Measurements from ENCODE around the gene L1CAM.

Gene L1CAM

DNA sequence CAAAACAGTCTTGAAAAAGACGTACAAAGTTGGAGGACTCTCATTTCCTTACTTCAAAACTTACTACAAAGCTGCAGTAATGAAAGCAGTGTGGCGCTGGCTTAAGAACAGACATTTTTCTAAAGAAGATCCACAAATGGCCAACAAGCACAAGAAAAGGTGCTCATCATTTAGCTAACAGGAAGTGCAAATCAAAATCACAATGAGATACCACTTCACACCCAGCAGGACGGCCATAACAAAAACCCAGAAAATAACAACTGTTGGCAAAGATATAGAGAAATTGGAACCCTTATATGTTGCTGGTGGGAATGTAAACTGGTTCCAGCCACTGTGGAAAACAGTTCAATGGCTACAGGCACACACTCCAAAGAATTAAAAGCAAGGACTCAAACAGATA lies 59.0 kb downstream of the L1CAM start:
- WGBS (ENCODE audit: insufficient coverage), result no CpG with 5 or more reads among the region's 3 CpGs
- no peaks in the 10 kb centered on the region for H3K36me3 ChIP-seq (ENCODE audit: control insufficient read depth in 4 of 4, insufficient read depth in 4 of 4, low read length in 3 of 4)
- H3K9me3 ChIP-seq (ENCODE audit: control extremely low read depth in 1 of 5, control insufficient read depth in 4 of 5, insufficient read depth in 2 of 5, low read depth in 1 of 5, low read length in 4 of 5), result peaks cover 0 to 17% (median 0%) of the 10 kb centered on the region in 5 experiments
- ChIA-PET POLR2A (no interaction called here), CTCF (no interaction called here)
- no peak overlapping the region for H3K4me3 ChIP-seq (ENCODE audit: control insufficient read depth in 1 of 7, extremely low read depth in 1 of 7, insufficient read depth in 4 of 7, low read depth in 2 of 7, low read length in 6 of 7)
- DNase-seq, result no peak
- peaks cover 0 to 26% (median 15%) of the 10 kb centered on the region in 4 experiments for H3K4me1 ChIP-seq (ENCODE audit: control extremely low read depth in 1 of 4, control insufficient read depth in 4 of 4, insufficient read depth in 4 of 4, low read length in 3 of 4)
- H3K27me3 ChIP-seq (replicated peaks in 2 of 5; ENCODE audit: control insufficient read depth in 4 of 5, insufficient read depth in 5 of 5, low read length in 4 of 5), result peaks cover 0 to 70% (median 17%) of the 10 kb centered on the region in 5 experiments
- no peak overlapping the region for H3K27ac ChIP-seq (ENCODE audit: insufficient read depth in 1 of 2, low read depth in 1 of 2, low read length in 2 of 2, poor library complexity in 1 of 2, severe bottlenecking in 2 of 2)

GRCh38 chrX:153825042-153825441 lies 60.9 kb downstream of the L1CAM start:
- POLR2A ChIA-PET, result no interaction called here
- peaks cover 0 to 36% (median 19%) of the 10 kb centered on the region in 4 experiments for H3K4me1 ChIP-seq (ENCODE audit: control extremely low read depth in 1 of 4, control insufficient read depth in 4 of 4, insufficient read depth in 4 of 4, low read length in 3 of 4)

DNA sequence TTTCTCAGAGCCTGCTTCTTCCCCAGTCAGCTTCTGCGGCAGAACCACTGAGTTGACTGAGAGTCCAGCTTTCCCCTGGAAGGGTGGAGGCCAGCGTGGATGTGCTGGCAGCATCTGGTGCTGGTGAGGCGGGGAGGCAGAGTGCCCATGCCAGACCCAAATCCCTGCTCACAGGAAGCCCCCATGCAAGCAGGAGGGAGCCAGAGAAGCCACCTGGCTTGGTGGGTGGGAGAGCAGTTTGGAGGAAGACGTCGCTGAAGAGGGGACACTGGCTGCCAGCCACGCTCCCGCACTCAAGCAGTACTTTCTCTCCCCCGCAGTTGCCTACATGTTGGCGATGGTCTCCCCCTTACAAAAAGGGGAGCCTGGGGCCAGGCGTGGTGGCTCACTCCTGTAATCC lies 61.6 kb downstream of the L1CAM start:
- Histone ChIP-seq H3K4me1 (ENCODE audit: control extremely low read depth in 1 of 4, control insufficient read depth in 4 of 4, insufficient read depth in 4 of 4, low read length in 3 of 4) (peaks cover 0 to 36% (median 18%) of the 10 kb centered on the region in 4 experiments), H3K36me3 (ENCODE audit: control insufficient read depth in 4 of 4, insufficient read depth in 4 of 4, low read length in 3 of 4) (no peaks in the 10 kb centered on the region), H3K27me3 (replicated peaks in 2 of 5; ENCODE audit: control insufficient read depth in 4 of 5, insufficient read depth in 5 of 5, low read length in 4 of 5) (peaks cover 0 to 62% (median 13%) of the 10 kb centered on the region in 5 experiments), H3K9me3 (ENCODE audit: control extremely low read depth in 1 of 5, control insufficient read depth in 4 of 5, insufficient read depth in 2 of 5, low read depth in 1 of 5, low read length in 4 of 5) (peaks cover 0 to 3% (median 0%) of the 10 kb centered on the region in 5 experiments), H3K27ac (ENCODE audit: insufficient read depth in 1 of 2, low read depth in 1 of 2, low read length in 2 of 2, poor library complexity in 1 of 2, severe bottlenecking in 2 of 2) (no peak overlapping the region), H3K4me3 (ENCODE audit: control insufficient read depth in 1 of 7, extremely low read depth in 1 of 7, insufficient read depth in 4 of 7, low read depth in 2 of 7, low read length in 6 of 7) (no peak overlapping the region)
- CTCF ChIA-PET, result no interaction called here
- 92% methylated on average over 8 of the region's 10 CpGs for WGBS (ENCODE audit: insufficient coverage)
- POLR2A ChIA-PET, result no interaction called here
- no peak for DNase-seq

More at GRCh38 chrX:153825042-153825441, 60.9 kb downstream of the L1CAM start:
- no peak for DNase-seq
- CTCF ChIA-PET, result no interaction called here
- no peak overlapping the region for H3K4me3 ChIP-seq (ENCODE audit: control insufficient read depth in 1 of 7, extremely low read depth in 1 of 7, insufficient read depth in 4 of 7, low read depth in 2 of 7, low read length in 6 of 7)
- WGBS (ENCODE audit: insufficient coverage), result 79% methylated on average over 7 of the region's 8 CpGs
- peaks cover 0 to 63% (median 13%) of the 10 kb centered on the region in 5 experiments for H3K27me3 ChIP-seq (replicated peaks in 2 of 5; ENCODE audit: control insufficient read depth in 4 of 5, insufficient read depth in 5 of 5, low read length in 4 of 5)
- no peak overlapping the region for H3K27ac ChIP-seq (ENCODE audit: insufficient read depth in 1 of 2, low read depth in 1 of 2, low read length in 2 of 2, poor library complexity in 1 of 2, severe bottlenecking in 2 of 2)
- no peaks in the 10 kb centered on the region for H3K36me3 ChIP-seq (ENCODE audit: control insufficient read depth in 4 of 4, insufficient read depth in 4 of 4, low read length in 3 of 4)
- peaks cover 0 to 10% (median 0%) of the 10 kb centered on the region in 5 experiments for H3K9me3 ChIP-seq (ENCODE audit: control extremely low read depth in 1 of 5, control insufficient read depth in 4 of 5, insufficient read depth in 2 of 5, low read depth in 1 of 5, low read length in 4 of 5)

DNA sequence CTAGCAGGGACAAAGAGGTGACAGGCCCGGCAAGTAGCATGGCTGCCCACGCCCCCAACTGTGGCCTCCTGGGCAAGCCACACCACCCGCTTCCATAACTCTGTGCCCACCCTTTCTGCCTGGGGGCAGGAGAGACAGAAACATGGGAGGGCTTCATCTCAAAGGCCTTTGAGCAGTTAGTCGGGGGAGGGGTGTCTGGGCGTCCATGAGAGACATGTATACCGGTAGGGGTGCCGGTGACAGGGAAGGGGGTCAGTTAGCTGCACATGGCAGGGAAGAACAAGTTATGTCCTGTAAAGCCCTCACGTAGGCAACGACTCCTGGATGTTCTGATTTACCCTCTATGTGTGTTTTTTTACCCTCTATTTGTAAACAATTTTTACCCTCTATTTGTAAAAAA lies 64.9 kb downstream of the L1CAM start:
- 98% methylated on average over 7 of the region's 9 CpGs for WGBS (ENCODE audit: insufficient coverage)
- POLR2A ChIA-PET, result no interaction called here

DNA sequence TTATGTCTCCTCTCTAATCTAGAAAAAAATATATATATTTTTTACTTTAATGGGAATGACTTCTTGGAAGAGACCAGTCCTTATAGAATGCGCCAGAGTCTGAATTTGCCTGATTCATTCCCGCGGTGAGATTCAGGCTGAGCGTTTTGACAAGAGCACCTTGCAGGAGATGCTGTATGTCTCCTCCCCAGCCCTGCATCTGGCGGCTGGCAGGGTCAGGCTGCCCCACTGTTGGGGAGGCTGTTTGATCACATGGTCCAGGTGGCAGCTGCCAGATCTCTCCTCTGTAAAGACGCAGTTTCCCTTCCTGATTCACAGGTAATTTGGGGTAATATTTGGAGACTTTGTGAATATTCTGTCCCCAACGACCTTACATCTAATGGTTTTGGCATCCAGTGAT lies 65.4 kb downstream of the L1CAM start:
- POLR2A ChIA-PET, result no interaction called here
- CTCF ChIA-PET, result no interaction called here
- no peak for DNase-seq
- WGBS (ENCODE audit: insufficient coverage), result 78% methylated on average over 5 of the region's 7 CpGs
- no peak overlapping the region for H3K4me3 ChIP-seq (ENCODE audit: control insufficient read depth in 1 of 7, extremely low read depth in 1 of 7, insufficient read depth in 4 of 7, low read depth in 2 of 7, low read length in 6 of 7)
- peaks cover 0 to 40% (median 25%) of the 10 kb centered on the region in 4 experiments for H3K4me1 ChIP-seq (ENCODE audit: control extremely low read depth in 1 of 4, control insufficient read depth in 4 of 4, insufficient read depth in 4 of 4, low read length in 3 of 4)
- no peak overlapping the region for H3K27ac ChIP-seq (ENCODE audit: insufficient read depth in 1 of 2, low read depth in 1 of 2, low read length in 2 of 2, poor library complexity in 1 of 2, severe bottlenecking in 2 of 2)
- H3K36me3 ChIP-seq (ENCODE audit: control insufficient read depth in 4 of 4, insufficient read depth in 4 of 4, low read length in 3 of 4), result no peaks in the 10 kb centered on the region
- no peaks in the 10 kb centered on the region for H3K9me3 ChIP-seq (ENCODE audit: control extremely low read depth in 1 of 5, control insufficient read depth in 4 of 5, insufficient read depth in 2 of 5, low read depth in 1 of 5, low read length in 4 of 5)
- H3K27me3 ChIP-seq (replicated peaks in 2 of 5; ENCODE audit: control insufficient read depth in 4 of 5, insufficient read depth in 5 of 5, low read length in 4 of 5), result peaks cover 0 to 58% (median 3%) of the 10 kb centered on the region in 5 experiments

More for the DNA sequence above, 64.9 kb downstream of the L1CAM start:
- Histone ChIP-seq H3K27ac (ENCODE audit: insufficient read depth in 1 of 2, low read depth in 1 of 2, low read length in 2 of 2, poor library complexity in 1 of 2, severe bottlenecking in 2 of 2) (no peak overlapping the region), H3K4me1 (ENCODE audit: control extremely low read depth in 1 of 4, control insufficient read depth in 4 of 4, insufficient read depth in 4 of 4, low read length in 3 of 4) (peaks cover 0 to 41% (median 25%) of the 10 kb centered on the region in 4 experiments), H3K4me3 (ENCODE audit: control insufficient read depth in 1 of 7, extremely low read depth in 1 of 7, insufficient read depth in 4 of 7, low read depth in 2 of 7, low read length in 6 of 7) (no peak overlapping the region), H3K27me3 (replicated peaks in 2 of 5; ENCODE audit: control insufficient read depth in 4 of 5, insufficient read depth in 5 of 5, low read length in 4 of 5) (peaks cover 0 to 58% (median 5%) of the 10 kb centered on the region in 5 experiments), H3K9me3 (ENCODE audit: control extremely low read depth in 1 of 5, control insufficient read depth in 4 of 5, insufficient read depth in 2 of 5, low read depth in 1 of 5, low read length in 4 of 5) (no peaks in the 10 kb centered on the region), H3K36me3 (ENCODE audit: control insufficient read depth in 4 of 4, insufficient read depth in 4 of 4, low read length in 3 of 4) (no peaks in the 10 kb centered on the region)
- CTCF ChIA-PET, result no interaction called here
- DNase-seq, result no peak

DNA sequence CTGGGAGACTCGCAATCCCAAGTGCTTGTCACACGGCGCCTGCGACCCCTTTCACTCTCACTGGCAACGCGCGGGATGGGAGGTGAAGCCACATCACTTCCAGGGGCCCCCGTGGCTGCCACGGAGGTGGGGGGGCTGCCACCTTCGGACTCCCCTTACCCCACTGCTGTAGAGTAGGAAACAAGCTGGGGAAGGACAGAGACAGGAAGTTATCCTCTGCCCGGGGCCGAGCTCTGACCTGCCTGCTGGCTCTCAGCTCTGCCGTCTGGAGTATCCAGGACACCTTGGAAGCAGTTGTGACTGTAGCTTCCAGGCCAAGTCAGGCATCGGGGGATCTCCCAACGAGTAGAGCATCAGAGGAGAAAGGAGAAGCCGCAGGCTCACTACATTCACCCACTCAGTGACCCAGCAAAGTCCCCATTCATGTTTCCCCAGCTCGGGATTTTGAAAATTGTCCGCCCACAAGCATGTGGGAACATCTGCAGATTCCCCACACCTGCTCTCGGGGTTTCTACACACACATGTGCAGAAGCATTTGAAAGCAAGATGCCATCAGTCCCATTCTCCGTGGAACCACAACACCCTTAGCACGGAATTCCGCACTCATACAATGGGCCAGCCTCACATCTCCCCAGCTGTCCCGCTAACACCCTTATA lies 66.5 kb downstream of the L1CAM start:
- no peak for DNase-seq
- H3K4me3 ChIP-seq (ENCODE audit: control insufficient read depth in 1 of 7, extremely low read depth in 1 of 7, insufficient read depth in 4 of 7, low read depth in 2 of 7, low read length in 6 of 7), result peak overlapping the region in 4 of 7 experiments; percentile 16 to 67 (median 42)
- CTCF ChIA-PET, result no interaction called here
- POLR2A ChIA-PET, result no interaction called here
- 53% methylated on average over 21 of the region's 23 CpGs for WGBS (ENCODE audit: insufficient coverage)
- no peaks in the 10 kb centered on the region for H3K36me3 ChIP-seq (ENCODE audit: control insufficient read depth in 4 of 4, insufficient read depth in 4 of 4, low read length in 3 of 4)
- peaks cover 0 to 44% (median 30%) of the 10 kb centered on the region in 4 experiments for H3K4me1 ChIP-seq (ENCODE audit: control extremely low read depth in 1 of 4, control insufficient read depth in 4 of 4, insufficient read depth in 4 of 4, low read length in 3 of 4)
- no peak overlapping the region for H3K27ac ChIP-seq (ENCODE audit: insufficient read depth in 1 of 2, low read depth in 1 of 2, low read length in 2 of 2, poor library complexity in 1 of 2, severe bottlenecking in 2 of 2)
- no peaks in the 10 kb centered on the region for H3K9me3 ChIP-seq (ENCODE audit: control extremely low read depth in 1 of 5, control insufficient read depth in 4 of 5, insufficient read depth in 2 of 5, low read depth in 1 of 5, low read length in 4 of 5)
- H3K27me3 ChIP-seq (replicated peaks in 2 of 5; ENCODE audit: control insufficient read depth in 4 of 5, insufficient read depth in 5 of 5, low read length in 4 of 5), result peaks cover 0 to 51% (median 2%) of the 10 kb centered on the region in 5 experiments

DNA sequence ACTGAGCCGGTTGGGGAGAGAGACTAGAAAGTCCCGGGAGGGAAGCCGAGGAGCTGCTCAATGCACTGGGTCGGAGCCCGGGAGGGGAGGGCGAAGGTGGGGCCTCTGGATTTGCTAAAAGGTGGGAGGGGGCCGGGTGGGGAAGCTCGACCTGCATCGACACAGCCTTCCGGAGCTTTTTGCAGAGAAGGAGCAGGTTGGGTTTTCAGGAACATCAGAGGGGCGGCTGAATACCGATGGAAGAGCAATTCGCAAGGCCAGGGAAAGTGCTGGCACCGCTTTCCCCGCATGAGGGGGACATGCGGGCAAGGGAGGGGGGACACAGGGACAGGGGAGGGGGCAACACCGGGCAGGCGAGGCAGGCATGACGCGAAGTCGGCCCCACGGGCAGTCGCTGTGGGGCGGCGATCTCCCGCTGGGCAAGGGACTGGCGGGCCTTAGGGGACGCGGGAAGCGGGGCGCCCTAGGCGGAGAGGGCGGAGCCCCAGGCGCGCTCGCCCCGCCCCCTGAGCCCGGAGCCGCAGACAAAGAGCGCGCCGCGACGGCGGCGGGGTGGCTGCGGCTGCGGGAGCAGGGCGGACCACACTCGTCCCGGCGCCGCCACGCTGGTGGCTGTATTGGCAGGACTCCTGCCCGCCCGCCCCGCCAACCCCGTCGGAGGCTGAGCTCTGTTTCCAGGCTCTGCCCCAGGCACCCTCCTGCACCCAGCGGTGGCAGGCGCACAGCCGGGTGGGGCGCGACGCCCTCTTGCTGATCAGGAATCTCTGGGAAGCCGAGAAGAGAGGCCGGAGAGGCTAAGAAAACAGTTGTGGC lies 67.2 kb downstream of the L1CAM start:
- Histone ChIP-seq H3K36me3 (ENCODE audit: control insufficient read depth in 4 of 4, insufficient read depth in 4 of 4, low read length in 3 of 4) (no peaks in the 10 kb centered on the region), H3K27ac (ENCODE audit: insufficient read depth in 1 of 2, low read depth in 1 of 2, low read length in 2 of 2, poor library complexity in 1 of 2, severe bottlenecking in 2 of 2) (no peak overlapping the region), H3K9me3 (ENCODE audit: control extremely low read depth in 1 of 5, control insufficient read depth in 4 of 5, insufficient read depth in 2 of 5, low read depth in 1 of 5, low read length in 4 of 5) (no peaks in the 10 kb centered on the region), H3K4me3 (ENCODE audit: control insufficient read depth in 1 of 7, extremely low read depth in 1 of 7, insufficient read depth in 4 of 7, low read depth in 2 of 7, low read length in 6 of 7) (peak overlapping the region in 4 of 7 experiments; percentile 16 to 67 (median 42)), H3K27me3 (replicated peaks in 2 of 5; ENCODE audit: control insufficient read depth in 4 of 5, insufficient read depth in 5 of 5, low read length in 4 of 5) (peaks cover 0 to 44% (median 2%) of the 10 kb centered on the region in 5 experiments), H3K4me1 (ENCODE audit: control extremely low read depth in 1 of 4, control insufficient read depth in 4 of 4, insufficient read depth in 4 of 4, low read length in 3 of 4) (peaks cover 0 to 42% (median 30%) of the 10 kb centered on the region in 4 experiments)
- WGBS (ENCODE audit: insufficient coverage), result 16% methylated on average over 65 of the region's 67 CpGs
- DNase-seq, result peak; percentile 20 to 58 (median 49)
- ChIA-PET CTCF (interaction anchor here (1.7 kb wide), 1 partner anchor 131 kb away, joined by 4 read pairs; no protein-coding TSS in a partner anchor), POLR2A (no interaction called here)
